ENCODE data around the gene MAP3K7. TPM values are rescaled to one million over a fixed set of nuclear protein-coding genes. Genes with fewer than 3 reads are reported as not detected.
"Not testable (repeated sequence)": the region's sequence is repeated elsewhere in the genome, so short reads cannot be mapped to it uniquely, and the experiment has no call there.

The MAP3K7 gene
- total RNA-seq, 1 donor from 2014 or later, result 20.4 TPM

DNA sequence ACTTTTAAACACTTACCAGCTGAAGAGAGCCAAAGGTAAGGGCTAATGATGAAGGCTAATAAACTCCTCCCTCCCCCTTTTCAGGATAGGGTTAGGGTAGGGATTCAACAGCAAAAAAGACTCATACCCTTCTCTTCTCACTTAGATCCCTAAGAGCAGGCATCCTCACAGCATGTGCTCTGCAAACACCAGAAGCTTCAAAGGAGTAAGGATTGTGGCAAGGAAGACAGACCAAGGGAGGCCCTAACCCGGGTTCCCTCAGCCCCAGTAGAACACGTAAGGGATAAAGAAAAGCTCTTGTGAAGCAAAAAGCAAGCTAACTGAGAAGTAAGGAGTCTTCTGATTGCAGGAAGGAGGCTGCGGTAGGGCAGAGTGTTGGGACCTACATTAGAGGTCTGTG is 11.6 kb downstream of the MAP3K7 start:
- Histone ChIP-seq H3K4me1 (no peaks in the 10 kb centered on the region), H3K27me3 (no peaks in the 10 kb centered on the region), H3K9me3 (no peaks in the 10 kb centered on the region), H3K27ac (no peak overlapping the region), H3K4me3 (no peak overlapping the region), H3K36me3 (no peaks in the 10 kb centered on the region)
- intact Hi-C loops (cut with DNase I), result no loop called here
- DNase-seq (no peak), ATAC-seq (no peak)
- TF ChIP-seq, protein P1, sequence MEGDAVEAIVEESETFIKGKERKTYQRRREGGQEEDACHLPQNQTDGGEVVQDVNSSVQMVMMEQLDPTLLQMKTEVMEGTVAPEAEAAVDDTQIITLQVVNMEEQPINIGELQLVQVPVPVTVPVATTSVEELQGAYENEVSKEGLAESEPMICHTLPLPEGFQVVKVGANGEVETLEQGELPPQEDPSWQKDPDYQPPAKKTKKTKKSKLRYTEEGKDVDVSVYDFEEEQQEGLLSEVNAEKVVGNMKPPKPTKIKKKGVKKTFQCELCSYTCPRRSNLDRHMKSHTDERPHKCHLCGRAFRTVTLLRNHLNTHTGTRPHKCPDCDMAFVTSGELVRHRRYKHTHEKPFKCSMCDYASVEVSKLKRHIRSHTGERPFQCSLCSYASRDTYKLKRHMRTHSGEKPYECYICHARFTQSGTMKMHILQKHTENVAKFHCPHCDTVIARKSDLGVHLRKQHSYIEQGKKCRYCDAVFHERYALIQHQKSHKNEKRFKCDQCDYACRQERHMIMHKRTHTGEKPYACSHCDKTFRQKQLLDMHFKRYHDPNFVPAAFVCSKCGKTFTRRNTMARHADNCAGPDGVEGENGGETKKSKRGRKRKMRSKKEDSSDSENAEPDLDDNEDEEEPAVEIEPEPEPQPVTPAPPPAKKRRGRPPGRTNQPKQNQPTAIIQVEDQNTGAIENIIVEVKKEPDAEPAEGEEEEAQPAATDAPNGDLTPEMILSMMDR (IDR thresholded peaks at IDR 0.05), result no peak

DNA sequence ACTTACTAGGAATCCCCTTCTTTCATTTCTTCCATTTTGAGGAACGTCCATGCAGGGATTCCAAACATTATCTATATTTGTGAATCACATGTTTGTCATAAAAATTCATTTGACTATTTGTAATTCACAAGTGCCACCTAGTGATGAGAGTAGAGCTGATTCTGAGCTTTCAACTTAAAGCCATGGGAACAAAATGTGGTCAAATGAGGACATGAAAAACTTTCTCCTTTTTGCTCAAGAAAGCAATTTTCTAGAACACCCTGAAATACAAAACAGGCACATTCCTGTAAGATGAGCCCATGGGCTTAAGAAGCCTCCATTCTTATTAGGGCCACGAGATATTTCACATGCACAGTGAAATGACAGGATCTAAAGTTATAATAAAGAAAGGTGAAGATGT is 12.3 kb downstream of the MAP3K7 start:
- ATAC-seq, result no peak
- H3K4me3 ChIP-seq, result no peak overlapping the region
- TF ChIP-seq, protein P1 (IDR thresholded peaks at IDR 0.05), result no peak

DNA sequence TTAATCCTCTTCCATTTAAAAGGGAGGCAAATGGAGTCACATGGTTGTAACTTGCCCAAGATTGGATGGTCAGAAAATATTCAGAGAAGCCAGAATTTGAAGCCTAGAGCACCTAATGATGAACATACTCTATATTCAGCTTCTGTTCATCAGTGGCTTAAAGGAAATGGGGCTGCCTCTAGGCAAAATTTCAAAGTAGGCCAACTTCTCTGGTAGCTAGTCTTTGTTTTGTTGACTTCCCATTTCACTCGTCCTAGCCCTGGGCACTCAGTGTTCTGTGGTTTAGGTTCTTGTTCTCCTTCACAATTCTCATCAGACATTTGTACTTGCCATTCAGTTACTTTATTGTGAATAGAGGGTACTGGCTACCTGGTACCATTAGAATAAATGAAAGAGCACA is 13.2 kb downstream of the MAP3K7 start:
- no peak for ATAC-seq

More for the DNA sequence above, 12.3 kb downstream of the MAP3K7 start:
- no peaks in the 10 kb centered on the region for H3K9me3 ChIP-seq
- intact Hi-C loops (cut with DNase I), result no loop called here
- H3K36me3 ChIP-seq, result no peaks in the 10 kb centered on the region
- no peaks in the 10 kb centered on the region for H3K27me3 ChIP-seq
- H3K4me1 ChIP-seq, result no peaks in the 10 kb centered on the region
- DNase-seq, result no peak
- no peak overlapping the region for H3K27ac ChIP-seq

DNA sequence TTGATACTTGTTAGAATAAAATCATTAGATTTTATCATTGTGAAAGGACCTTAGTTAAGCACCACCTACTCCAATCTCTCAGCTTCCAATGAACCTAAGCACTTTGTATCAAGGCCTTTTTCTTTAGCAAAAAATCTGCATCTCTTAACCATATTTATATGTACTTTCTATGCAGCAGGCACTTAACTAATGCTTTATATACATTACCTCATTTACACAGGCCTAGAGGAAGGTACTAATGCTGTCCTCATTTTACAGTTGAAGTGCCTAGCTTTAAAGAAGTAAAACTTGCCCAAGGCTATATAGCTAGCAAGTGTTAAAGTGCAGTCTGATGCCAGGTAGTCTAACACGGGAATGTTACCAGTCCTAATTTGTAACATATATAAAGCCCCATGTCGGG is 14.0 kb downstream of the MAP3K7 start:
- intact Hi-C loops (cut with DNase I), result no loop called here
- Histone ChIP-seq H3K4me3 (no peak overlapping the region), H3K27me3 (no peaks in the 10 kb centered on the region), H3K4me1 (no peaks in the 10 kb centered on the region), H3K9me3 (no peaks in the 10 kb centered on the region), H3K36me3 (peaks cover 4% of the 10 kb centered on the region), H3K27ac (no peak overlapping the region)
- ATAC-seq, result no peak
- TF ChIP-seq, protein P1 (IDR thresholded peaks at IDR 0.05), result no peak
- DNase-seq, result no peak

More for the DNA sequence above, 13.2 kb downstream of the MAP3K7 start:
- Histone ChIP-seq H3K27ac (no peak overlapping the region), H3K4me1 (no peaks in the 10 kb centered on the region), H3K27me3 (no peaks in the 10 kb centered on the region), H3K4me3 (no peak overlapping the region), H3K36me3 (no peaks in the 10 kb centered on the region), H3K9me3 (no peaks in the 10 kb centered on the region)
- DNase-seq, result no peak
- intact Hi-C loops (cut with DNase I), result no loop called here
- TF ChIP-seq, protein P1 (IDR thresholded peaks at IDR 0.05), result no peak

DNA sequence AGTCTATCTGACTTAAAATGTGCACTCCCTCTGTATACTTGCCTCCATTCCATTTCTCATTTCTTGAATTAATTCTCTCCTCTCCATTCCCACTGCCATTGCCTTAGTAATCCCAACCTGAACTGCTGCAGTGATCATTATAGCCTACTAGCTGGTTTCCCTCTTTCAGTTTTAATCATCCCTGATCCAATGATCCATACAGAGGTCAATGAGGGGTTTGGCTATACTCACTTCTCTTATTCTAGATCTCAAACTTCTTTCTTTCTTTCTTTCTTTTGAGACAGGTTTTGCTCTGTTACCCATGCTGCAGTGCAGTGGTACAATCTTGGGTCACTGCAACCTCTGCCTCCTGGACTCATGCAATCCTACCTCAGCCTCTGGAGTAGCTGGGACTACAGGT is 17.6 kb downstream of the MAP3K7 start:
- H3K4me1 ChIP-seq, result no peaks in the 10 kb centered on the region
- ATAC-seq, result no peak
- DNase-seq, result no peak
- H3K27ac ChIP-seq, result no peak overlapping the region
- H3K27me3 ChIP-seq, result no peaks in the 10 kb centered on the region
- intact Hi-C loops (cut with DNase I), result no loop called here
- TF ChIP-seq, protein P1 (IDR thresholded peaks at IDR 0.05), result no peak
- peaks cover 5% of the 10 kb centered on the region for H3K36me3 ChIP-seq
- no peaks in the 10 kb centered on the region for H3K9me3 ChIP-seq
- no peak overlapping the region for H3K4me3 ChIP-seq

DNA sequence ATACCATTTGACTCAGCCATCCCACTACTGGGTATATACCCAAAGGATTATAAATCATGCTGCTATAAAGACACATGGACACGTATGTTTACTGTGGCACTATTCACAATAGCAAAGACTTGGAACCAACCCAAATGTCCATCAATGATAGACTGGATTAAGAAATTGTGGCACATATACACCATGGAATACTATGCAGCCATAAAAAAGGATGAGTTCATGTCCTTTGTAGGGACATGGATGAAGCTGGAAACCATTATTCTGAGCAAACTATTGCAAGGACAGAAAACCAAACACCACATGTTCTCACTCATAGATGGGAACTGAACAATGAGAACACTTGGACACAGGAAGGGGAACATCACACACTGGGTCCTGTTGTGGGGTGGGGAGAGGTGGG is 19.2 kb downstream of the MAP3K7 start:
- H3K4me1 ChIP-seq; H3K36me3 ChIP-seq; ATAC-seq; H3K4me3 ChIP-seq; H3K27me3 ChIP-seq; DNase-seq; intact Hi-C loops (cut with DNase I); H3K27ac ChIP-seq; H3K9me3 ChIP-seq: not testable (repeated sequence)

DNA sequence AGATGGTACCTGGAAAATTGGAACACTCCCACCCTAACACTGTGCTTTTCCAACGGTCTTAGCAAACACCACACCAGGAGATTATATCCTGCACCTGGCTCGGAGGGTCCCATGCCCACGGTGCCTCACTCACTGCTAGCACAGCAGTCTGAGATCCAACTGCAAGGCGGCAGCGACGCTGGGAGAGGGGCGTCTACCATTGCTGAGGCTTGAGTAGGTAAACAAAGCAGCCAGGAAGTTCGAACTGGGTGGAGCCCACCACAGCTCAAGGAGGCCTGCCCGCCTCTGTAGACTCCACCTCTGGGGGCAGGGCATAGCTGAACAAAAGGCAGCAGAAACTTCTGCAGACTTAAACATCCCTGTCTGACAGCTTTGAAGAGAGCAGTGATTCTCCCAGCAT is 24.5 kb downstream of the MAP3K7 start:
- DNase-seq, result peak; percentile 37
- intact Hi-C loops (cut with DNase I); H3K4me3 ChIP-seq; ATAC-seq; H3K9me3 ChIP-seq; H3K27me3 ChIP-seq; H3K4me1 ChIP-seq; H3K27ac ChIP-seq: not testable (repeated sequence)
- peaks cover 49% of the 10 kb centered on the region for H3K36me3 ChIP-seq

Measured in upper lobe of right lung (tissue), 1 donor.